ENCODE measurements around the gene MGAT3.
A peak's percentile ranks its signal among the peaks of the same experiment; 100 is the strongest.
"Not testable (repeated sequence)": the region's sequence is repeated elsewhere in the genome, so short reads cannot be mapped to it uniquely, and the experiment has no call there.

Gene MGAT3

GRCh38 chr22:39520226-39521105 lies 63.7 kb downstream of the MGAT3 start, which contains the start of gene ATF4:
TSS of gene ATF4 (plus strand) at chr22:39520562. CDS start at chr22:39521446, 884 bp downstream.
- peaks cover 21% of the 10 kb centered on the region for H3K4me1 ChIP-seq (ENCODE audit: control insufficient read depth, insufficient read depth, low read length)
- peak within 1 kb of the TSS; percentile 100 for H3K9ac ChIP-seq (ENCODE audit: low read length)
- H3K36me3 ChIP-seq (ENCODE audit: control insufficient read depth, insufficient read depth, low read length), result peaks cover 27% of the 10 kb centered on the region
- no peaks in the 10 kb centered on the region for H3K27me3 ChIP-seq (ENCODE audit: control insufficient read depth, insufficient read depth, low read length)
- peak within 1 kb of the TSS; percentile 100 for H3K27ac ChIP-seq (ENCODE audit: low read depth, low read length)
- H3K4me3 ChIP-seq (ENCODE audit: low read length), result peak within 1 kb of the TSS; percentile 88

- H3K9ac ChIP-seq (ENCODE audit: low read length), result peak overlapping the region; percentile 80
- H3K27ac ChIP-seq (ENCODE audit: low read depth, low read length), result peak overlapping the region; percentile 100
- H3K4me1 ChIP-seq (ENCODE audit: control insufficient read depth, insufficient read depth, low read length), result peaks cover 21% of the 10 kb centered on the region
- H3K36me3 ChIP-seq (ENCODE audit: control insufficient read depth, insufficient read depth, low read length), result peaks cover 27% of the 10 kb centered on the region
- H3K4me3 ChIP-seq (ENCODE audit: low read length), result peak overlapping the region; percentile 88
- not testable (repeated sequence) for H3K27me3 ChIP-seq (ENCODE audit: control insufficient read depth, insufficient read depth, low read length)
Measured at GRCh38 chr22:39521106-39521885, 64.5 kb downstream of the MGAT3 start.

GRCh38 chr22:39522091-39522490 lies 65.3 kb downstream of the MGAT3 start:
- peaks cover 21% of the 10 kb centered on the region for H3K4me1 ChIP-seq (ENCODE audit: control insufficient read depth, insufficient read depth, low read length)
- peak overlapping the region; percentile 71 for H3K9ac ChIP-seq (ENCODE audit: low read length)
- peaks cover 27% of the 10 kb centered on the region for H3K36me3 ChIP-seq (ENCODE audit: control insufficient read depth, insufficient read depth, low read length)
- peak overlapping the region; percentile 100 for H3K27ac ChIP-seq (ENCODE audit: low read depth, low read length)
- H3K27me3 ChIP-seq (ENCODE audit: control insufficient read depth, insufficient read depth, low read length), result not testable (repeated sequence)
- peak overlapping the region; percentile 88 for H3K4me3 ChIP-seq (ENCODE audit: low read length)

GRCh38 chr22:39522567-39523300 lies 65.9 kb downstream of the MGAT3 start:
- H3K4me3 ChIP-seq (ENCODE audit: low read length), result peak overlapping the region; percentile 88
- H3K27me3 ChIP-seq (ENCODE audit: control insufficient read depth, insufficient read depth, low read length), result no peaks in the 10 kb centered on the region
- H3K9ac ChIP-seq (ENCODE audit: low read length), result peak overlapping the region; percentile 27
- peaks cover 21% of the 10 kb centered on the region for H3K4me1 ChIP-seq (ENCODE audit: control insufficient read depth, insufficient read depth, low read length)
- H3K27ac ChIP-seq (ENCODE audit: low read depth, low read length), result peak overlapping the region; percentile 100
- H3K36me3 ChIP-seq (ENCODE audit: control insufficient read depth, insufficient read depth, low read length), result peaks cover 27% of the 10 kb centered on the region

- no peaks in the 10 kb centered on the region for H3K27me3 ChIP-seq (ENCODE audit: control insufficient read depth, insufficient read depth, low read length)
- H3K36me3 ChIP-seq (ENCODE audit: control insufficient read depth, insufficient read depth, low read length), result peaks cover 27% of the 10 kb centered on the region
- no peak overlapping the region for H3K9ac ChIP-seq (ENCODE audit: low read length)
- peaks cover 21% of the 10 kb centered on the region for H3K4me1 ChIP-seq (ENCODE audit: control insufficient read depth, insufficient read depth, low read length)
- peak overlapping the region; percentile 60 for H3K27ac ChIP-seq (ENCODE audit: low read depth, low read length)
- peak overlapping the region; percentile 51 for H3K4me3 ChIP-seq (ENCODE audit: low read length)
Measured at GRCh38 chr22:39524089-39524752, 67.4 kb downstream of the MGAT3 start.

- Histone ChIP-seq H3K27me3 (ENCODE audit: control insufficient read depth, insufficient read depth, low read length) (no peaks in the 10 kb centered on the region), H3K4me1 (ENCODE audit: control insufficient read depth, insufficient read depth, low read length) (peaks cover 20% of the 10 kb centered on the region), H3K27ac (ENCODE audit: low read depth, low read length) (peak overlapping the region; percentile 60), H3K36me3 (ENCODE audit: control insufficient read depth, insufficient read depth, low read length) (peaks cover 27% of the 10 kb centered on the region), H3K4me3 (ENCODE audit: low read length) (peak overlapping the region; percentile 51), H3K9ac (ENCODE audit: low read length) (no peak overlapping the region)
Measured at GRCh38 chr22:39524753-39525657, 68.2 kb downstream of the MGAT3 start.

GRCh38 chr22:39525658-39525975 lies 68.8 kb downstream of the MGAT3 start:
- H3K9ac ChIP-seq (ENCODE audit: low read length), result no peak overlapping the region
- no peak overlapping the region for H3K27ac ChIP-seq (ENCODE audit: low read depth, low read length)
- no peaks in the 10 kb centered on the region for H3K27me3 ChIP-seq (ENCODE audit: control insufficient read depth, insufficient read depth, low read length)
- H3K36me3 ChIP-seq (ENCODE audit: control insufficient read depth, insufficient read depth, low read length), result peaks cover 27% of the 10 kb centered on the region
- peaks cover 20% of the 10 kb centered on the region for H3K4me1 ChIP-seq (ENCODE audit: control insufficient read depth, insufficient read depth, low read length)
- H3K4me3 ChIP-seq (ENCODE audit: low read length), result no peak overlapping the region

GRCh38 chr22:39526736-39527171 lies 69.9 kb downstream of the MGAT3 start:
- Histone ChIP-seq H3K36me3 (ENCODE audit: control insufficient read depth, insufficient read depth, low read length) (peaks cover 25% of the 10 kb centered on the region), H3K27me3 (ENCODE audit: control insufficient read depth, insufficient read depth, low read length) (no peaks in the 10 kb centered on the region), H3K4me1 (ENCODE audit: control insufficient read depth, insufficient read depth, low read length) (peaks cover 31% of the 10 kb centered on the region), H3K27ac (ENCODE audit: low read depth, low read length) (no peak overlapping the region), H3K9ac (ENCODE audit: low read length) (no peak overlapping the region), H3K4me3 (ENCODE audit: low read length) (no peak overlapping the region)

GRCh38 chr22:39527481-39527961 lies 70.7 kb downstream of the MGAT3 start:
- H3K4me1 ChIP-seq (ENCODE audit: control insufficient read depth, insufficient read depth, low read length), result peaks cover 34% of the 10 kb centered on the region
- H3K27ac ChIP-seq (ENCODE audit: low read depth, low read length), result peak overlapping the region; percentile 40
- H3K4me3 ChIP-seq (ENCODE audit: low read length), result no peak overlapping the region
- H3K36me3 ChIP-seq (ENCODE audit: control insufficient read depth, insufficient read depth, low read length), result peaks cover 19% of the 10 kb centered on the region
- H3K27me3 ChIP-seq (ENCODE audit: control insufficient read depth, insufficient read depth, low read length), result no peaks in the 10 kb centered on the region
- no peak overlapping the region for H3K9ac ChIP-seq (ENCODE audit: low read length)

GRCh38 chr22:39528080-39528661 lies 71.4 kb downstream of the MGAT3 start:
- Histone ChIP-seq H3K36me3 (ENCODE audit: control insufficient read depth, insufficient read depth, low read length) (peaks cover 12% of the 10 kb centered on the region), H3K9ac (ENCODE audit: low read length) (no peak overlapping the region), H3K27me3 (ENCODE audit: control insufficient read depth, insufficient read depth, low read length) (no peaks in the 10 kb centered on the region), H3K4me3 (ENCODE audit: low read length) (peak overlapping the region; percentile 44), H3K4me1 (ENCODE audit: control insufficient read depth, insufficient read depth, low read length) (peaks cover 29% of the 10 kb centered on the region), H3K27ac (ENCODE audit: low read depth, low read length) (peak overlapping the region; percentile 40)
